ENCODE measurements around the gene OTUD4. TPM values are rescaled to one million over a fixed set of nuclear protein-coding genes. Genes with fewer than 3 reads are reported as not detected.

Gene OTUD4
- total RNA-seq, 1 donor from 2014 or later, result 17.2 TPM

GRCh38 chr4:145179281-145179860 is 1.0 kb downstream of the OTUD4 start:
- DNase-seq (ENCODE audit: low read depth), result no peak

GRCh38 chr4:145178740-145179280 is 1.6 kb downstream of the OTUD4 start:
- TF ChIP-seq CTCF (conservative IDR thresholded peaks at IDR 0.05; ENCODE audit: low read depth, low read length), result no peak
- DNase-seq (ENCODE audit: low read depth), result no peak
- peak overlapping the region; percentile 82 for H3K4me3 ChIP-seq (ENCODE audit: low read depth, low read length)

More at GRCh38 chr4:145179281-145179860, 1.0 kb downstream of the OTUD4 start:
- peak overlapping the region; percentile 82 for H3K4me3 ChIP-seq (ENCODE audit: low read depth, low read length)
- no peak for TF ChIP-seq CTCF (conservative IDR thresholded peaks at IDR 0.05; ENCODE audit: low read depth, low read length)

GRCh38 chr4:145177906-145178538 is 2.4 kb downstream of the OTUD4 start:
- DNase-seq (ENCODE audit: low read depth), result no peak
- no peak for TF ChIP-seq CTCF (conservative IDR thresholded peaks at IDR 0.05; ENCODE audit: low read depth, low read length)
- peak overlapping the region; percentile 82 for H3K4me3 ChIP-seq (ENCODE audit: low read depth, low read length)

- H3K4me3 ChIP-seq (ENCODE audit: low read depth, low read length), result peak overlapping the region; percentile 82
- DNase-seq (ENCODE audit: low read depth), result no peak
- no peak for TF ChIP-seq CTCF (conservative IDR thresholded peaks at IDR 0.05; ENCODE audit: low read depth, low read length)
Observed at GRCh38 chr4:145177511-145177905, 2.9 kb downstream of the OTUD4 start.

- TF ChIP-seq CTCF (conservative IDR thresholded peaks at IDR 0.05; ENCODE audit: low read depth, low read length), result no peak
- H3K4me3 ChIP-seq (ENCODE audit: low read depth, low read length), result peak overlapping the region; percentile 82
- no peak for DNase-seq (ENCODE audit: low read depth)
Observed at GRCh38 chr4:145176641-145177432, 3.6 kb downstream of the OTUD4 start.

- TF ChIP-seq CTCF (conservative IDR thresholded peaks at IDR 0.05; ENCODE audit: low read depth, low read length), result no peak
- no peak overlapping the region for H3K4me3 ChIP-seq (ENCODE audit: low read depth, low read length)
- no peak for DNase-seq (ENCODE audit: low read depth)
Observed at GRCh38 chr4:145171911-145172310, 8.5 kb downstream of the OTUD4 start.
